ENCODE data around the gene ADAM12.

GRCh38 chr10:126390324-126390723 is 2.0 kb upstream of the ADAM12 start:
- no peak for TF ChIP-seq CTCF (conservative IDR thresholded peaks at IDR 0.05; ENCODE audit: low read length)
- TF ChIP-seq EZH2phosphoT487 (IDR thresholded peaks at IDR 0.05; ENCODE audit: borderline replicate concordance) = no peak

Data from Loucy (cell line).